ENCODE data around the gene TNNI3K.

Gene TNNI3K

GRCh38 chr1:74316302-74316701 is 81.1 kb downstream of the TNNI3K start:
- no peak for DNase-seq

DNA sequence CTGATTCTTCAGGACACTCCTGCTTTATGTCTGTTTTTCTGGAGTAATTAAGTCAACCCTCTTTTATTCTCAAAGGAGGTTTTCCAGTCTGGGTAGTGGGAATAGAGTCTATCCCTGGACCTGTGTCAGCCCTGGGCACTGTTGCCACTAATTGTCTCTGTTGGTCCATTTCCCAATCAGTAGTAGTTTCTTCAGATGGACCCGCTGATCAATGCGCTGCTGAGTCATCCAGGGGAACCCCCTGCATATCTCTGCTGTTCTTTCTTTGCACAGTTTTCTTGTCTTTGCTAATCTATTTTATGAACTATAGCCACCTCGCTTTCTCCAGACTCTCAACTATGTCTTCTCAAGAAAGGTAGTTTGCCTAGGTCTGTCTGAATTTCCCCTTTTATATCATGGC is 82.5 kb downstream of the TNNI3K start:
- DNase-seq: no peak

- DNase-seq: no peak
These were observed 88.8 kb downstream of the TNNI3K start for GRCh38 chr1:74323937-74324473.

DNA sequence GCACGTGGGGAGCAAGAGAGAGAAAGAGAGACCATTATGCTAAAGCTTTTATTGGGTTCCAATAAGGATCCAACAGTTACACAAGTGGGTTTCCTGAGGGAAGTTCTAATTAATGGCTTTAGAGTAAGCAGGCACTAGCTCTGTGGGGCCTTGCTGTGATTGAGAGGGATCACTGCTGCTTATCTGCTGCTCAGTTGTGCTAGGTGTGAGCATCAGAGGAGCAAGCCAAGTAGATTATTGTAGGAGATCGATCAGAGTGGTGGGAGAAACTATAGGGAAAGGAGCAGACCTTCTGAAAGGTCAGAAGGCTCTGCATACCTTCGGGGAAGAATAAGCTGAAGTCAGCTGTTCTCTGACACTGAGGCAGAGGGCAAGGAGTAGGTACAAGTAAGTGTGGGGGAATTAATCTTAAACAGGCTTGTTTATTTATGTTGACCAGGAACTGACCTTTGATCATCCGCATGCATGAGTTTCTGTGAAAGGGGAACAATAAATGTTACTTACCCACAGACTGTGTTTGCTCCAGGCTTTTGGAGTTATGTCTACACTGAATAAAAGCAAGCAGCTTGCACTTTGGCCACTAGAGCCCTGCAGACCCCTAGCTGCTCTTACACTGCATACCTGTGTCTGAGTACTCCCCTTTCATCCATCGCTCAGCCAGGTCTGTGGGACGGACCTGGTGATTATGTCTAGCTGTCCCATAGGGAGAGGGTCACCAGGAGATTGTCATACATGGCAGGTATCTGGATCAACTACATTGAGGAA is 89.7 kb downstream of the TNNI3K start:
- no peak for DNase-seq

DNA sequence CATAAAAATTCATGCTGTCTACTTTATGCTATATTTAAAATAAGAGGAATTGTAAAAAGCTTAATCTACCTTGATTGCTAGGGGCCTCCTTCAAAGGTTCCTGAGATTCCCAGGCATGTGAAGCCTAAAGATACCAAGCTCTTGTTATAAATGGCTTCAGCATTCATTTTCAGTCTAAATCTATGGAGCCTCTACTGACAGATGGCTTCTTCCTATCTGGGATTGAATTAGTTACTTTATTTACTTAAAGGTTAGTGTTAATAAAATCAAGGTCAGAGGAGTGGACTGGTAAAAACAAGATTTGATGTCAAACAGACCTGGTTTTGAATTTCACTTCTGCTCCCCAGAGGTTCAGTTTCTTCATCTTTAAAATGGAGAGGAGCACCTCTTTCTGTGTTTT is 93.7 kb downstream of the TNNI3K start:
- DNase-seq: no peak

DNA sequence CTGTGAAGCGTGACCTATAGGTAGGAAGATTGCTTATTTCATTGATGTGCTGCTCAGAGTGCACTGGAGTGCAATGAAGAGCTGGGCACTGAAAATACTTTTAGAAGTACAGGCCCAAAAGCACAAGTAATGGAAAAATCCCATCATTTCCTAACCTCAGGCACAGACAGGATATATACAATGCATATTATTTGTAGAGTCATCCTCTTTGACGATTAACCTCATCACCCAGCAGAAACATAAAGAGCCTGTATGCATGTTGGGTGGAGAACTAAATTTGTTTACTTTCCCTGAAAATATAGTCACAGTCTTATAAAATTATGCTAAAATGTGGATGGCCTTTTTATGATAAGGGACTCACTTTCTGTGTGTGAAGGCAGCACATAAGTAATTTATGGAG is 98.1 kb downstream of the TNNI3K start:
- DNase-seq: no peak

DNA sequence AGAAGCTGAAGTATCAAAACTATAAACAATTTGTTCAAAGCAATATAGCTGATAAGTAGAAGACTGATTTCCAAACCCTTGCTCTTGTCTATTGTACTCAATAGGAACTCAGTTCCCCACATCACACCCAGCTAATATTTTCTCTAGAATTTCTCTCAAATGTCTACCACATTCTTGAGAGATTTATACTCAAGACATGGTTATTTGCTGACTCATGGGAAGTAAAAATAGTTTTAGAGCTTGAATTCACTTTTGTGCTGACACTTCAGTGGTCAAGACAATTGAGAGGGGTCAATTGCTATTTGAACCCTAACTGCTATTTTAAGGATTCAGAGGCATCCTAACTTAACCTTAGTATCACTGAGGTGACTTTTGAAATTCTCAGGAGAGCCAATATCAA is 99.0 kb downstream of the TNNI3K start:
- no peak for DNase-seq

GRCh38 chr1:74340656-74341055 is 105.5 kb downstream of the TNNI3K start:
- DNase-seq: no peak

GRCh38 chr1:74341702-74342339 is 106.6 kb downstream of the TNNI3K start:
- no peak for DNase-seq

- no peak for DNase-seq
These were observed 108.0 kb downstream of the TNNI3K start for GRCh38 chr1:74343216-74343615.

DNA sequence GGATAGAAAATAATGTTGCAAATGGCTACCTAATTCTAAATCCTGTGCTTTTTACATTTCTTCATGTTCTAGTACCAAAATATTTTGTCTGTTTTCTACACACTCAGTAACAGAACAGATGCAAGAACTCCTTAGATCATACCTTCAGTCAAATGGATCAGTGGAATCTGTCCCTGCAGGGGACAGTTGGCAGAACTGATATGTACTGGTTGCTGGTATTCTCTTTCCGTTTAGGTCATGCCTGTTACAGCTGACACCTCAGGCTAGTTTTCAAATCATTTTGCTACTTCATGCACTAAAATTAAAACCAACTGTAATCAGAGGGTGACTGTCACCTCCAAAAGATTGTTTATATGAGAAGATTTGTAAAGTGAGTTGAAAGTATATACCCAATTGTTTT is 109.2 kb downstream of the TNNI3K start:
- DNase-seq: no peak

DNA sequence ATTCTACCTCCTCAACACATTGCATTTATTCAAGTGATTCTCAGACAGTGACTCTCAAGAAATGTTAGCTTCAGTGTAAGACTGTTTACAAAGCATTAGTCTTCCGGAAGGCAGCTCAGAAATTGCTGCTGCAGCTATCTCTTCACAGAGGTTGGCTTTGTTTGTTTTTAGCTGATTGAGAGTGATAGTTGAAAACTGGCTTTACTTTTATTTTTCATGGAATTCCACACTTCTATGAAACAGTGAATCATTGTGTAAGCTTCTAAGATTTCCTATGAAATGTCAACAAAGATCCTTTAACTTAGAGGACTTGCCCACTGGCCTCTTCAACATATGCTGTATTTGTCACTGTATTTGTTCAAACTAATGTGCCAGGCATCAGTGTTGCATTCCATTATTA is 121.3 kb downstream of the TNNI3K start:
- no peak for DNase-seq

- DNase-seq: no peak
These were observed 122.0 kb downstream of the TNNI3K start for GRCh38 chr1:74357150-74357549.

- no peak for DNase-seq
These were observed 122.6 kb downstream of the TNNI3K start for GRCh38 chr1:74357756-74358155.

DNA sequence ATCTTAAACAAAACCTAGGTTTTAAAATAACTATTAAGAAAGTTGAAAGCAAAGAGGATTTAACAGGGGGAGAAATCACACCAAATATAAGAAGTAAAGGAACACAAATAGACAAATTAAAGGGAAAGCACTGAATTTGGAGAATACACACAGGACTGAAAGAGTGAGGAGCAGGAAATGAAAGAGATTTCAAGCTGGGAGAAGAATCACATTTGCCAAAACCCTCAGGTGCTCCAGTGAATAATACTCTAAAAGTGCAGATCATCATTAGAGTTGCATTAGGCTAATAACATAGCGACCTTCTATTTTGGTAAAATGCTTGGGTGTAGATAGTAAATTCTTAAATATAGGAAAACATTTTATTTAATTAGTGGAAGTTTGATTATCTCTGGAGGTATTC is 127.5 kb downstream of the TNNI3K start:
- no peak for DNase-seq

GRCh38 chr1:74363220-74363619 is 128.0 kb downstream of the TNNI3K start:
- no peak for DNase-seq

GRCh38 chr1:74367175-74367813 is 132.1 kb downstream of the TNNI3K start:
- no peak for DNase-seq

GRCh38 chr1:74368335-74368734 is 133.1 kb downstream of the TNNI3K start:
- no peak for DNase-seq

GRCh38 chr1:74375376-74375775 is 140.2 kb downstream of the TNNI3K start:
- no peak for DNase-seq

DNA sequence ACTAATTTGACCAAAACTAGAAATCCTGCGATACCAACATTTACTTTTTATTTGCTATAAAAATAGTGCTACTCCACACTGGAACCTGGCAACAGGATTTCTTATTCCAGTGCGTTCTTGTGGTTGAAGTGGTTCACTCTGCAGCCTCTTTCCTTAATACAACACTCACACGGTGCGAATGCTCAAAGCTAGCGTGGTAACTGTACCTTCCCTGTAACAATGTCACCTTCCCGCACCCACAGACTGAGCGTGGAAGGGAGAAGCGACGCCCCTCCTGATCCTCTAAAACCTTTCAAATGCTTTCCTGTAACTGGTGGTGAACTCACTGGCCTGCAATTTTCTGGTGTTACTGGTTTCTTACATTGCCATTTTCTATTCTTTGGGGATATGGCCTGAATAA is 145.1 kb downstream of the TNNI3K start:
- DNase-seq: no peak

DNA sequence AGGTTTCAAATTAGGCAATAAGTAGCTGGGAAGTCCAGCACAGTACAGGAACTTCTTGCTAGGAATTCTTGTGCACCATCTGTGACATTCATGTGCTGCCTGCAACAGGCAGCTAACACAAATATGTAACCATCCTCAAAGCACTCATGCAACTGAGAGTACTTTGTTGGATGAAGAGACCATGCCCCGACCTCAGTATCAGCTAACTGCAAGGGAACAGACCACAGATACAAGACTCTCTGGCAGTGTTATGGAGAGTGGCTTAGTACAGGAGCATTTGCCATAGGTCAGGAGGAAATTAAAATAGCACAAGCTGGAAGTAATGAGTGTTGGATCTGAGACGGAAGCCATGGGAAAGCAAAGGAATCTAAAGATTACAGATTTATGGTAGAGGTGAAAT is 153.7 kb downstream of the TNNI3K start:
- DNase-seq: no peak

GRCh38 chr1:74392186-74392585 is 157.0 kb downstream of the TNNI3K start:
- DNase-seq: no peak

GRCh38 chr1:74392840-74393239 is 157.7 kb downstream of the TNNI3K start:
- no peak for DNase-seq

GRCh38 chr1:74395571-74395970 is 160.4 kb downstream of the TNNI3K start:
- no peak for DNase-seq

Measured in GOT3 (cell line).